IMR-90 (cell line): ENCODE data around the gene RPTOR. TPM values are rescaled to one million over a fixed set of nuclear protein-coding genes. Genes with fewer than 3 reads are reported as not detected.

Source experiments
- ATAC-seq: fragments of 200-7000 bp; cut with Tn5 transposase; 2 replicates; pipeline ENCODE4 v1.9.1; 2020; ENCODE audit warnings: low read depth, mild to moderate bottlenecking, moderate library complexity
- BruUV-seq: library from RNA; stranded (reverse); fragments of 400-500 nt; replicated peaks from 2 replicates; lab custom pipeline; 2021; lab: Mats Ljungman, UMichigan
- CTCF ChIA-PET: fragments of 300-600 bp; formaldehyde crosslinking; extraction: SDS; loops from one replicate; lab custom pipeline; 2021; ENCODE audit warnings: antibody characterized with exemption; lab: Yijun Ruan, JAX
- POLR2A ChIA-PET: fragments of 300-600 bp; sonication (Branson Sonifier 250); formaldehyde crosslinking; loops from one replicate; lab custom pipeline; 2022; ENCODE audit warnings: antibody characterized with exemption; ENCODE audit not compliant: unreplicated experiment; lab: Charles Lee
- DNase-seq: peaks from one replicate; pipeline ENCODE4 v3.0.0; 2013
- H2AFZ ChIP-seq: replicated peaks from 2 replicates; pipeline ENCODE3; 2013; ENCODE audit warnings: low read length, mild to moderate bottlenecking; ENCODE audit not compliant: poor library complexity
- H2AK5ac ChIP-seq: 2 replicates; pipeline ENCODE4 v1.6.1; 2013; ENCODE audit warnings: low read depth, low read length, inconsistent platforms
- H2AK9ac ChIP-seq: replicated peaks from 2 replicates; pipeline ENCODE3; 2013; ENCODE audit warnings: mild to moderate bottlenecking, low read depth, low read length, moderate library complexity; ENCODE audit not compliant: poor library complexity
- H2BK120ac ChIP-seq: 2 replicates; pipeline ENCODE4 v1.6.1; 2013; ENCODE audit warnings: low read depth, low read length, inconsistent platforms
- H2BK15ac ChIP-seq: 3 replicates; pipeline ENCODE4 v1.6.1; 2013; ENCODE audit warnings: low read depth, low read length, inconsistent platforms
- H2BK20ac ChIP-seq: 2 replicates; pipeline ENCODE4 v1.6.1; 2013; ENCODE audit warnings: low read depth, mild to moderate bottlenecking, inconsistent platforms, low read length, moderate library complexity
- H2BK5ac ChIP-seq: 2 replicates; pipeline ENCODE4 v1.6.1; 2013; ENCODE audit warnings: mild to moderate bottlenecking, low read depth, low read length, inconsistent platforms; ENCODE audit not compliant: poor library complexity, severe bottlenecking
- H3K14ac ChIP-seq: replicated peaks from 2 replicates; pipeline ENCODE4 v1.6.1; 2013; ENCODE audit warnings: low read depth, low read length, inconsistent platforms
- H3K18ac ChIP-seq: 2 replicates; pipeline ENCODE4 v1.6.1; 2013; ENCODE audit warnings: low read depth, low read length, control low read depth
- H3K23ac ChIP-seq: 2 replicates; pipeline ENCODE4 v1.6.1; 2013; ENCODE audit warnings: low read depth, low read length, inconsistent platforms
- H3K27ac ChIP-seq: 2 replicates; pipeline ENCODE4 v1.5.1; 2013; ENCODE audit warnings: mild to moderate bottlenecking, control low read depth, low read length; ENCODE audit not compliant: insufficient read depth
- H3K27me3 ChIP-seq: 2 replicates; pipeline ENCODE4 v1.6.1; 2013; ENCODE audit warnings: low read length; ENCODE audit not compliant: control insufficient read depth, insufficient read depth
- H3K36me3 ChIP-seq: 2 replicates; pipeline ENCODE4 v1.6.1; 2013; ENCODE audit warnings: low read length, mixed read lengths; ENCODE audit not compliant: control insufficient read depth, insufficient read depth
- H3K4ac ChIP-seq: 2 replicates; pipeline ENCODE4 v1.6.1; 2013; ENCODE audit warnings: low read depth, low read length, inconsistent platforms
- H3K4me1 ChIP-seq: 2 replicates; pipeline ENCODE4 v1.6.1; 2013; ENCODE audit warnings: low read length, mixed read lengths; ENCODE audit not compliant: control insufficient read depth, insufficient read depth
- H3K4me2 ChIP-seq: 2 replicates; pipeline ENCODE4 v1.6.1; 2013; ENCODE audit warnings: low read depth, mild to moderate bottlenecking, control low read depth, low read length, moderate library complexity
- H3K4me3 ChIP-seq: 2 replicates; pipeline ENCODE4 v1.5.1; 2013; ENCODE audit warnings: low read depth, mild to moderate bottlenecking, control low read depth, low read length, moderate library complexity; ENCODE audit not compliant: insufficient read depth
- H3K56ac ChIP-seq: 2 replicates; pipeline ENCODE4 v1.6.1; 2013; ENCODE audit warnings: low read length, inconsistent platforms; ENCODE audit not compliant: insufficient read depth; ENCODE audit errors: extremely low read depth
- H3K79me1 ChIP-seq, 2 experiments: 2 replicates each; pipeline ENCODE4 v1.6.1; 2013; ENCODE audit warnings: low read length in 2 of 2, inconsistent platforms in 1 of 2, low read depth in 1 of 2
- H3K9ac ChIP-seq: 2 replicates; pipeline ENCODE4 v1.6.1; 2013; ENCODE audit warnings: low read depth, low read length, control low read depth
- H3K9me1 ChIP-seq: 2 replicates; pipeline ENCODE4 v1.6.1; 2013; ENCODE audit warnings: low read length, inconsistent platforms; ENCODE audit not compliant: insufficient read depth
- H3K9me3 ChIP-seq: 2 replicates; pipeline ENCODE4 v1.6.1; 2013; ENCODE audit warnings: low read length; ENCODE audit not compliant: control insufficient read depth, insufficient read depth
- H4K20me1 ChIP-seq: 2 replicates; pipeline ENCODE4 v1.6.1; 2013; ENCODE audit warnings: low read length, inconsistent platforms; ENCODE audit not compliant: insufficient read depth
- H4K5ac ChIP-seq: 2 replicates; pipeline ENCODE4 v1.6.1; 2013; ENCODE audit warnings: mild to moderate bottlenecking, low read depth, low read length, control low read depth
- H4K8ac ChIP-seq, 2 experiments: 2 replicates each; pipeline ENCODE4 v1.6.1; 2013; ENCODE audit warnings: low read depth in 2 of 2, low read length in 2 of 2, control low read depth in 1 of 2, inconsistent platforms in 1 of 2
- H4K91ac ChIP-seq: 2 replicates; pipeline ENCODE4 v1.6.1; 2013; ENCODE audit warnings: low read depth, low read length, inconsistent platforms; ENCODE audit not compliant: insufficient read depth
- BHLHE40 ChIP-seq: fragments of 150-350 bp; IDR thresholded peaks from 2 replicates; pipeline ENCODE4 v1.6.1; 2016; ENCODE audit warnings: mild to moderate bottlenecking, low read depth, low read length
- CEBPB ChIP-seq: IDR thresholded peaks from 2 replicates; pipeline ENCODE4 v1.6.1; 2012; ENCODE audit warnings: low read depth, low read length, improper control_type of control experiment
- CHD1 ChIP-seq: IDR thresholded peaks from 2 replicates; pipeline ENCODE4 v1.6.1; 2012; ENCODE audit warnings: low read depth, low read length, improper control_type of control experiment
- FOS ChIP-seq: fragments of 150-350 bp; IDR thresholded peaks from 2 replicates; pipeline ENCODE4 v1.6.1; 2016; ENCODE audit warnings: low read depth, low read length
- MAFK ChIP-seq: IDR thresholded peaks from 2 replicates; pipeline ENCODE4 v1.6.1; 2012; ENCODE audit warnings: low read depth, low read length, improper control_type of control experiment
- MAZ ChIP-seq: IDR thresholded peaks from 2 replicates; pipeline ENCODE4 v1.6.1; 2012; ENCODE audit warnings: low read depth, mild to moderate bottlenecking, low read length, improper control_type of control experiment, moderate library complexity, borderline replicate concordance
- MXI1 ChIP-seq: IDR thresholded peaks from 2 replicates; pipeline ENCODE4 v1.6.1; 2012; ENCODE audit warnings: low read depth, mild to moderate bottlenecking, low read length, moderate library complexity, borderline replicate concordance
- NFE2L2 ChIP-seq: fragments of 150-350 bp; IDR thresholded peaks from 2 replicates; pipeline ENCODE4 v1.6.1; 2016; ENCODE audit warnings: low read depth, mild to moderate bottlenecking, low read length
- POLR2A ChIP-seq: IDR thresholded peaks from 2 replicates; pipeline ENCODE4 v1.6.1; 2012; ENCODE audit warnings: mild to moderate bottlenecking, low read depth, low read length
- RAD21 ChIP-seq: IDR thresholded peaks from 2 replicates; pipeline ENCODE4 v1.6.1; 2012; ENCODE audit warnings: low read length, improper control_type of control experiment
- RCOR1 ChIP-seq: IDR thresholded peaks from 2 replicates; pipeline ENCODE4 v1.6.1; 2012; ENCODE audit warnings: mild to moderate bottlenecking, low read length, improper control_type of control experiment; ENCODE audit not compliant: insufficient replicate concordance
- WGBS, 2 experiments: methylation state at CpG; one replicate each; pipeline versions ENCODE4 v1.1.5 to v1.1.7; 2013; ENCODE audit warnings: missing lambda C conversion rate in 2 of 2; ENCODE audit not compliant: insufficient read length in 1 of 2; ENCODE audit errors: extremely low coverage in 2 of 2; 5-methylcytosine and 5-hydroxymethylcytosine counted together
- dilution Hi-C: fragments of 300-500 bp; cut with HindIII; formaldehyde crosslinking; loops from one replicate; pipeline ENCODE4 v1.14.3; 2018; ENCODE audit warnings: low sequenced_read_pairs; ENCODE audit not compliant: unreplicated experiment
- in situ Hi-C: fragments of 300-500 bp; cut with MboI; formaldehyde crosslinking; loops from 3 replicates; pipeline ENCODE4 v1.14.3; 2019; ENCODE audit warnings: low sequenced_read_pairs, inconsistent platforms, mixed read lengths
- intact Hi-C: fragments of 100-400 bp; cut with micrococcal nuclease; formaldehyde crosslinking; loops from 2 replicates; pipeline ENCODE4 v1.10.0; 2022
- polyA plus RNA-seq, 3 experiments: library from polyadenylated mRNA; depleted of rRNA; stranded (reverse); fragments of >200 nt; gene quantifications; 2 replicates each; pipeline ENCODE4 v1.2.3, GENCODE V29; 2012; ENCODE audit warnings: low replicate concordance in 1 of 3
- total RNA-seq: library from RNA; depleted of rRNA; stranded (reverse); fragments of >200 nt; gene quantifications from 2 replicates; pipeline ENCODE4 v1.2.3, GENCODE V29; 2012
- TF ChIP-seq, protein P1 (sequence below): conservative IDR thresholded peaks from 2 replicates; pipeline ENCODE4 v1.5.1; 2012; ENCODE audit warnings: mild to moderate bottlenecking, low read depth, low read length, improper control_type of control experiment
- TF ChIP-seq, protein P2 (sequence below): fragments of 150-350 bp; IDR thresholded peaks from 2 replicates; pipeline ENCODE4 v1.6.1; 2017; ENCODE audit warnings: mild to moderate bottlenecking, antibody characterized with exemption, low read length, low read depth
- TF ChIP-seq, protein P3 (sequence below): fragments of 150-350 bp; IDR thresholded peaks from 2 replicates; pipeline ENCODE4 v1.6.1; 2016; ENCODE audit warnings: low read depth, mild to moderate bottlenecking, low read length, moderate library complexity, borderline replicate concordance

Gene RPTOR
- total and polyA plus RNA-seq, 2 of the 4 experiments (the other 2 are of a cell fraction): 10.8 to 14.7 TPM

DNA sequence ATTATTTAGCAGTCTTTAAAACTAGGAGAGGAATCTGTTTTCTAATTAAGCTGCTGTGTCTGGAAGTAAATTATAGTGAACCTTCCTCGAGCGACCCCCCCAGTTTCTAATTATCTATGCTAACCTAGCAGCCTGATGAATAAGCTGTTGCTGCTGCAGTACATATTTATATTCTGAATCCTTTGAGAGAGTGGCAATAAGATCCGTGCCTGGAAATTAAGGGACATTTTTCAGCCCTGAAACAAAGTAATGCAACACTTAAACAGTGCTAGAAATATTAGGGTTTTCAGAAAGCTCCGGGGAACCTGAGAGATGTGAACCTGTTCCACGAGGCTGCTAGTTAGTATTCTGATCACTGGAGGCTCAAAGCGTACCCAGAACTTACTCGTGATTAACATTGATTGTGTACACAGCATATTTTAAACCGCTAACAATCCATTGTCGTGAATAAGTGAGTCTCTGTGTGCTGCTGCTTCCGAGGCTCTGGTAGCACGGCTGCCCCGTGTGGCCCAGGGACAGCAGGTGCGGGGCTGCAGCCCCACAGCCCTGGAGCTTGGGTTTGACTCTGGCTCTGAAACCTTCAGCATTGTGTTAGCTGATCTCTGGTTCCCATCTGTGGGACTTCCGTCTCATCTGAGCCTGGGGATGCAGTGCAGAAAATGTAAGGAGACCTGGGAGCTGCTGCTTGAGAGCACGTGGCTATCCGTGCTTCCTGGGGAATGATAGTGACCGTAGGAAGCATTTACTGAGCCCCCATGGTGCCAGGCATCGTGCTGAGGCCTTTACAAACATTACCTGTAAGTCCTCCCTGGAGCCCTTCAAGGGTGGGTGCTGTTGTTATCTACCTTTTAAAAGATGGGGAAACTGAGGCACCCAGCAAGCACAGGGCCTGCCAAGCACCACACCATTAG, 256.1 kb downstream of the RPTOR start:
- Histone ChIP-seq H2BK15ac (no peak overlapping the region), H3K4me2 (no peak overlapping the region), H2BK20ac (no peak overlapping the region; the same call in 1 of the 2 replicates), H2BK120ac (no peak overlapping the region), H3K14ac (no peak overlapping the region), H4K8ac (no peak overlapping the region), H3K4ac (peak overlapping the region; percentile 42; the same call in 1 of the 2 replicates), H2AK9ac (no peak overlapping the region), H3K36me3 (peaks cover 4% of the 10 kb centered on the region; the same call in 1 of the 2 replicates), H2AK5ac (peak overlapping the region; percentile 24; the same call in 1 of the 2 replicates), H2BK5ac (no peak overlapping the region), H3K4me1 (peaks cover 14% of the 10 kb centered on the region), H3K9me1 (peaks cover 23% of the 10 kb centered on the region), H3K27me3 (no peaks in the 10 kb centered on the region), H3K9me3 (no peaks in the 10 kb centered on the region), H3K27ac (no peak overlapping the region), H3K56ac (no peak overlapping the region), H3K9ac (no peak overlapping the region), H4K91ac (no peak overlapping the region), H4K5ac (no peak overlapping the region; the same call in 1 of the 2 replicates), H4K20me1 (no peaks in the 10 kb centered on the region), H3K79me1 (peaks cover 19 to 50% of the 10 kb centered on the region in 2 experiments), H2AFZ (no peak overlapping the region), H3K18ac (no peak overlapping the region), H3K23ac (no peak overlapping the region), H3K4me3 (no peak overlapping the region)
- ChIA-PET CTCF (interaction anchor here (0.6 kb wide), 2 partner anchors 18 to 64 kb away, joined by 3 read pairs; no protein-coding TSS in a partner anchor), POLR2A (no interaction called here)
- TF ChIP-seq, protein P1, sequence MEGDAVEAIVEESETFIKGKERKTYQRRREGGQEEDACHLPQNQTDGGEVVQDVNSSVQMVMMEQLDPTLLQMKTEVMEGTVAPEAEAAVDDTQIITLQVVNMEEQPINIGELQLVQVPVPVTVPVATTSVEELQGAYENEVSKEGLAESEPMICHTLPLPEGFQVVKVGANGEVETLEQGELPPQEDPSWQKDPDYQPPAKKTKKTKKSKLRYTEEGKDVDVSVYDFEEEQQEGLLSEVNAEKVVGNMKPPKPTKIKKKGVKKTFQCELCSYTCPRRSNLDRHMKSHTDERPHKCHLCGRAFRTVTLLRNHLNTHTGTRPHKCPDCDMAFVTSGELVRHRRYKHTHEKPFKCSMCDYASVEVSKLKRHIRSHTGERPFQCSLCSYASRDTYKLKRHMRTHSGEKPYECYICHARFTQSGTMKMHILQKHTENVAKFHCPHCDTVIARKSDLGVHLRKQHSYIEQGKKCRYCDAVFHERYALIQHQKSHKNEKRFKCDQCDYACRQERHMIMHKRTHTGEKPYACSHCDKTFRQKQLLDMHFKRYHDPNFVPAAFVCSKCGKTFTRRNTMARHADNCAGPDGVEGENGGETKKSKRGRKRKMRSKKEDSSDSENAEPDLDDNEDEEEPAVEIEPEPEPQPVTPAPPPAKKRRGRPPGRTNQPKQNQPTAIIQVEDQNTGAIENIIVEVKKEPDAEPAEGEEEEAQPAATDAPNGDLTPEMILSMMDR: no peak
- TF ChIP-seq RAD21: no peak
- no peak for TF ChIP-seq RCOR1
- TF ChIP-seq, protein P2, sequence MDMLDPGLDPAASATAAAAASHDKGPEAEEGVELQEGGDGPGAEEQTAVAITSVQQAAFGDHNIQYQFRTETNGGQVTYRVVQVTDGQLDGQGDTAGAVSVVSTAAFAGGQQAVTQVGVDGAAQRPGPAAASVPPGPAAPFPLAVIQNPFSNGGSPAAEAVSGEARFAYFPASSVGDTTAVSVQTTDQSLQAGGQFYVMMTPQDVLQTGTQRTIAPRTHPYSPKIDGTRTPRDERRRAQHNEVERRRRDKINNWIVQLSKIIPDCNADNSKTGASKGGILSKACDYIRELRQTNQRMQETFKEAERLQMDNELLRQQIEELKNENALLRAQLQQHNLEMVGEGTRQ: no peak
- no peak for TF ChIP-seq MXI1
- TF ChIP-seq MAFK: no peak
- no peak for TF ChIP-seq MAZ
- TF ChIP-seq, protein P3, sequence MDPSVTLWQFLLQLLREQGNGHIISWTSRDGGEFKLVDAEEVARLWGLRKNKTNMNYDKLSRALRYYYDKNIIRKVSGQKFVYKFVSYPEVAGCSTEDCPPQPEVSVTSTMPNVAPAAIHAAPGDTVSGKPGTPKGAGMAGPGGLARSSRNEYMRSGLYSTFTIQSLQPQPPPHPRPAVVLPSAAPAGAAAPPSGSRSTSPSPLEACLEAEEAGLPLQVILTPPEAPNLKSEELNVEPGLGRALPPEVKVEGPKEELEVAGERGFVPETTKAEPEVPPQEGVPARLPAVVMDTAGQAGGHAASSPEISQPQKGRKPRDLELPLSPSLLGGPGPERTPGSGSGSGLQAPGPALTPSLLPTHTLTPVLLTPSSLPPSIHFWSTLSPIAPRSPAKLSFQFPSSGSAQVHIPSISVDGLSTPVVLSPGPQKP: no peak
- TF ChIP-seq BHLHE40: no peak
- no peak for TF ChIP-seq FOS
- no peak for TF ChIP-seq NFE2L2
- no peak for TF ChIP-seq POLR2A
- no peak for TF ChIP-seq CHD1
- TF ChIP-seq CEBPB: no peak
- dilution Hi-C loops (no loop called here), in situ Hi-C loops (no loop called here), intact Hi-C loops (no loop called here)
- no TSS peak for BruUV-seq
- DNase-seq (no peak), ATAC-seq (no peak)
- WGBS, 2 experiments: 97% methylated on average over 9 of the region's 18 CpGs; no CpG with 5 or more reads in 1 of the 2 experiments
